HCT116 (cell line): ENCODE data around the gene MVK.

Experiments used
- CTCF ChIP-seq, 3 experiments: fragments of 200-600 bp in 1 of 3; sonication (generic) in 1 of 3; IDR thresholded peaks in 2 of 3; conservative IDR thresholded peaks in 1 of 3; 2 replicates each; pipeline ENCODE4 v1.5.1; 2012 to 2017; ENCODE audit warnings: low read depth in 2 of 3, low read length in 2 of 3, antibody characterized with exemption in 1 of 3, borderline replicate concordance in 1 of 3, control low read depth in 1 of 3, mild to moderate bottlenecking in 1 of 3, mixed read lengths in 1 of 3, mixed run types in 1 of 3, moderate library complexity in 1 of 3; ENCODE audit not compliant: insufficient read depth in 1 of 3
- EZH2 ChIP-seq: fragments of 200-600 bp; sonication (generic); IDR thresholded peaks from 2 replicates; pipeline ENCODE4 v1.6.1; 2017; ENCODE audit warnings: antibody characterized with exemption, mixed run types
- POLR2A ChIP-seq: IDR thresholded peaks from 2 replicates; pipeline ENCODE4 v1.7.0; 2011; ENCODE audit warnings: borderline replicate concordance; ENCODE audit not compliant: insufficient read depth, insufficient read length; ENCODE audit errors: extremely low read depth
- POLR2AphosphoS5 ChIP-seq: IDR thresholded peaks from 2 replicates; pipeline ENCODE4 v1.6.1; 2011; ENCODE audit warnings: mild to moderate bottlenecking, low read depth, low read length, moderate library complexity
- TCF7L2 ChIP-seq: IDR thresholded peaks from 2 replicates; pipeline ENCODE4 v1.7.0; 2011; ENCODE audit warnings: borderline replicate concordance, inconsistent platforms; ENCODE audit not compliant: insufficient read depth, insufficient read length; ENCODE audit errors: extremely low read depth
- ZBTB33 ChIP-seq: IDR thresholded peaks from 2 replicates; pipeline ENCODE4 v1.6.1; 2011; ENCODE audit warnings: mild to moderate bottlenecking, low read length, moderate library complexity; ENCODE audit not compliant: insufficient replicate concordance; ENCODE audit errors: extremely low read depth
- ZNF274 ChIP-seq: fragments of 200-500 bp; sonication (Bioruptor generic); IDR thresholded peaks from 2 replicates; pipeline ENCODE4 v1.6.1; 2014; ENCODE audit warnings: mild to moderate bottlenecking, low read depth, low read length, inconsistent platforms

- TF ChIP-seq EZH2: no peak
- TF ChIP-seq CTCF (IDR thresholded peaks at IDR 0.05 in 2 of 3, conservative IDR thresholded peaks at IDR 0.05 in 1 of 3; ENCODE audit: borderline replicate concordance in 1 of 3, insufficient read depth in 1 of 3, low read depth in 2 of 3, low read length in 2 of 3): no peak
- TF ChIP-seq POLR2A: no peak
- no peak for TF ChIP-seq ZBTB33
- TF ChIP-seq TCF7L2: no peak
- TF ChIP-seq ZNF274: no peak
- TF ChIP-seq POLR2AphosphoS5: no peak
Observed at GRCh38 chr12:109578330-109578927, 4.8 kb downstream of the MVK start.
